Skeletal muscle satellite cell (primary cell): ENCODE data around the gene KLHL25.
A peak's percentile ranks its signal among the peaks of the same experiment; 100 is the strongest.

Experiments used
- H3K27me3 ChIP-seq: 2 replicates; pipeline ENCODE4 v1.7.0; 2013; ENCODE audit warnings: low read length; ENCODE audit not compliant: control insufficient read depth, insufficient read depth
- H3K36me3 ChIP-seq: 2 replicates; pipeline ENCODE4 v1.7.0; 2013; ENCODE audit warnings: mild to moderate bottlenecking, control low read depth, low read length; ENCODE audit not compliant: insufficient read depth
- H3K4me1 ChIP-seq: 2 replicates; pipeline ENCODE4 v1.7.0; 2013; ENCODE audit warnings: low read length; ENCODE audit not compliant: control insufficient read depth, insufficient read depth
- H3K4me2 ChIP-seq: 2 replicates; pipeline ENCODE4 v1.7.0; 2013; ENCODE audit warnings: mild to moderate bottlenecking, low read length
- H3K4me3 ChIP-seq: 2 replicates; pipeline ENCODE4 v1.7.0; 2013; ENCODE audit warnings: low read length
- H3K9ac ChIP-seq: 2 replicates; pipeline ENCODE4 v1.7.0; 2013; ENCODE audit warnings: mild to moderate bottlenecking, low read depth, low read length, moderate library complexity
- H3K9me3 ChIP-seq: replicated peaks from 2 replicates; pipeline ENCODE4 v1.7.0; 2013; ENCODE audit warnings: mild to moderate bottlenecking, control low read depth, low read length

The KLHL25 gene

DNA sequence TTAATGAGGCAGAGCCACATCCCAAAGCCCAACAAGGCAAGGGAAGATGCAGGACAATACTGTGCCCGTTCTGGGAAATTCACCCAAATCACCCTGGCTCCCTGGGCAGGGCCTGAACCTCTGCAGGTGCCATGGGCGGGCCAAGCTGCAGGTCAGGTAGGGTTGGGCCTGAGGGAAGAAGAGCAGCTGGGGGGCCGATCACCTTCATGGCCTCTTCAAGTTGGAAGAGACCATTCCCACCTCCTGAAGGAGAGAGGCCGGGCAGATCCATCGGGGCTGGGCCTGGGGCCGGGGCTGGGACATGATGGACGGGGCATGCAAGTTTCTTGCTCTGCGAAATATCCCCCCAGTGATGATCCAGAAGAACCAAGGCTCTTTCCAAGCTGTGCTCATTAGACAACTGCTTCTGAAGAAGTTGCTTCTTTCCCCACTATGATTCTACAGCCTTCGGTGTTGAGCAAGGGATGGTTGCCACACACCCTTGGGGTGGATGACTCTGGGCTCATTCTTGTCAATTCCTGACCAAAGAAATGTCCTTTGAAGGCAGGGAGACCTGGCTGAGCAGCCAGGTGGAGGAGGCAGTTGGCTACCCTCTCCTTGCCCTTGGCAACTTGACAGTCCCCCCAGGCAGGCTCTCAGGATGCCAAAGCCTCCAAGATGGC lies 38.2 kb downstream of the KLHL25 start:
- no peaks in the 10 kb centered on the region for H3K9me3 ChIP-seq
- H3K4me1 ChIP-seq = no peaks in the 10 kb centered on the region

DNA sequence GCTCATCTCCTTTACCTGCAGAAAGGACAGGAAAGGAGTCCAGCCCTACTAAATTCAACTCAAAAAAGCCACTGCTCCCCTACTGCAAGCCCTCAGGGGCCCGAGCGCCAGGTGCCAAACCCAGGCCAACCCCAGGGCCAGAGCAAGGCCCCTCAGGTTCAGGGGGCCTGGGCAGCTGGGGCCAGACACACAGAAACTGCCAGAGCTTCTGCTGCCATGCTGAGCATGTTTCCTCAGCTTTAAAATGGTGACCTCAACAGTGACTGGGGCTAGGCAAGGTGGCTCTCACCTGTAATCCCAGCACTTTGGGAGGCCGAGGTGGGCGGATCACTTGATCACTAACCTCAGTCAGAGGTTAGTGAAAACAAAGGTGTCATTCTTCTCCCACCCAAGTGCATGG lies 38.8 kb downstream of the KLHL25 start:
- Histone ChIP-seq H3K9ac (no peak overlapping the region), H3K4me1 (no peaks in the 10 kb centered on the region), H3K36me3 (peaks cover 5% of the 10 kb centered on the region), H3K4me2 (no peak overlapping the region), H3K9me3 (no peaks in the 10 kb centered on the region), H3K4me3 (no peak overlapping the region), H3K27me3 (no peaks in the 10 kb centered on the region)

More for the DNA sequence above, 38.2 kb downstream of the KLHL25 start:
- Histone ChIP-seq H3K4me2 (no peak overlapping the region), H3K9ac (no peak overlapping the region), H3K27me3 (no peaks in the 10 kb centered on the region), H3K4me3 (no peak overlapping the region), H3K36me3 (peaks cover 5% of the 10 kb centered on the region)

DNA sequence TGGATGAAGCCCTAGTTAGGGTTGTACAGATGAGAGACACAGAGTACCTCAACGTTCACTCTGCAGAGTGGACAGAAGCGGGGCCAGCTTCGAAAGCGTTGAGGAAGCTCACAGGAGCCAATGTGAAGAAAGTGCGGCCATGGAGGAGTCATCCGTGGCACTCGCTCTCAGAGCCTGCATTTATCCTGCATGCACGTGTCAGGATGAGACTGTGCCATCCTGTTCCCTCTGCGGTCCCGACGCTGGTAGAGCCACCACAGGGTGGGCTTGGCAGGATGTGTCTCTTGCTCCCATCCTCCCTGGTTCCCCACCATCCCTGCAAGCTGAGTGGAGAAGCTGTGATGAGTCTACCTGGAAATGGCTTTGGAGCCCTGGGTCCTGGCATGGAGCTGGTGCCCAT lies 39.3 kb downstream of the KLHL25 start:
- peaks cover 3% of the 10 kb centered on the region for H3K4me1 ChIP-seq

DNA sequence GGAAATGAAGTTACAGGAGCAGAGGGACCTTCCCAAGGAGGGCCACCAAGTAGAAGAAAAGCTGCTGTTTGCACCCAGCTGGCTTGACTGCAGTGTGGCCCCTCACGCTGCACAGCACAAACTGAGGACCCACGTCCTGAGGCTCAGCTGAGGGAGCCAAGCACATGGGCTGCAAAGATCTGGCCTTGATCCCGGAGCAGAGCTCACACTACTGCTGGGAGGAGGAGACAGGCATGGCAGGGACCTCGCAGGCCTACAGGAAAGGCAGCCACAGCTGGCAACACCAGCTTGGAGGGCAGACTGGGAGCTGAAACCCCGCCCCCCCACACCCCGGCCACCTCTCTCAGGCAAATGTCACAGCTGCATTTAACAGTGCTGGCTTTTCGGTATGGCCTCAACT lies 39.7 kb downstream of the KLHL25 start:
- Histone ChIP-seq H3K4me1 (peaks cover 6% of the 10 kb centered on the region), H3K4me3 (no peak overlapping the region), H3K4me2 (no peak overlapping the region), H3K9me3 (no peaks in the 10 kb centered on the region), H3K36me3 (peaks cover 5% of the 10 kb centered on the region), H3K27me3 (no peaks in the 10 kb centered on the region), H3K9ac (no peak overlapping the region)

More for the DNA sequence above, 39.3 kb downstream of the KLHL25 start:
- no peaks in the 10 kb centered on the region for H3K9me3 ChIP-seq
- no peak overlapping the region for H3K9ac ChIP-seq
- no peak overlapping the region for H3K4me3 ChIP-seq
- H3K36me3 ChIP-seq = peaks cover 5% of the 10 kb centered on the region
- H3K4me2 ChIP-seq = no peak overlapping the region
- no peaks in the 10 kb centered on the region for H3K27me3 ChIP-seq

DNA sequence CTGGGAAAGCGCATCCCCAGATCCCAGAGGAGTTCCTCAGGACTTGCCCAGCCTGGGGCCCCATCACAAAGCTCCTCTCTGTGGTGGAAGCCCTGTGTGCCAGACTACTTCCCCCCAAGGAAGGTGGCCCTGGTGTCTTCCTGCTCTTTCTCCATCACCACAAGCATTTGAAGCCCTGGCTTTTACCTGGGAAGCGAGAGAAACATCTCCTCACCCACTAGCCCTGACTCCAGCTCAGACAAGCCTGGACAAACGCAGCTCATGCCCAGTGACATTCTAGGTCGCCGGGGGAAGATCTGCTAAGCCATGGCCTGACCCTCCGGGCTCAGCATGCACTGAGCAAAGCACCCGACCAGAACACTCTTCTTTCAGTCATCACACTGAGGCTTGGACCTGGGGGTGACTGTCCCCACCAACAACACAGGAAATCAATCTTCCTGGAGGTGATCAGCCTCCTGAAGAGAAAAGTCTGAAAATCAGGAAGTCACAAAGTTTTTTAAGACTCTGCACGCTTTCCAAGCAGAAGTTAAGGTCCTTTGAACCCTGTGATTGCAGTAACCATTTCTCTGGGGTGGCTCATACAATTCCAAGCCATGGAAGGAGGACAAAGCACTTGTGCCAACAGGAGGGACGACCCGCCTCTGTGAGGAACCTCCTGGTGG lies 40.8 kb downstream of the KLHL25 start:
- H3K4me1 ChIP-seq = peaks cover 16% of the 10 kb centered on the region
- no peak overlapping the region for H3K9ac ChIP-seq
- peaks cover 5% of the 10 kb centered on the region for H3K36me3 ChIP-seq
- no peaks in the 10 kb centered on the region for H3K9me3 ChIP-seq
- H3K4me3 ChIP-seq = no peak overlapping the region
- H3K4me2 ChIP-seq = no peak overlapping the region
- H3K27me3 ChIP-seq = no peaks in the 10 kb centered on the region

DNA sequence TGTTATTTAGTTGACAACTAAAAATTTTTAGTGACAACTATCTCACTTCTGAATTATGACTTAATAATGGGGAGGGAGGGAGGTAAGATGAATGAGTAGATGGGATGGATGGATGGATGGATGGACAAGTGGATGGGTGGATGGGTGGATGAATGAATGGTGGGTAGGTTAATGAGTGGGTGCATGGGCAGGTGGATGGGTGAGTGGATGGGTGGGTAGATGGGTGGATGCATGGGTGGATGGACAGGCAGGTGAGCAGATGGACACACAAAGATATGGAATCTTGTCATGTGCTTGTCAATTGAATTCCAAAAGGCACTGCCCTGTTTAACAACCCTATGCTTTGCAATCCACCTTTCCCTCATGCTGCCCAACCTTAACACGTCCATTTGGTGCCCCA lies 41.5 kb downstream of the KLHL25 start:
- H3K4me3 ChIP-seq = no peak overlapping the region
- H3K9me3 ChIP-seq = no peaks in the 10 kb centered on the region
- H3K4me2 ChIP-seq = no peak overlapping the region
- peaks cover 16% of the 10 kb centered on the region for H3K4me1 ChIP-seq
- peaks cover 4% of the 10 kb centered on the region for H3K36me3 ChIP-seq
- no peak overlapping the region for H3K9ac ChIP-seq
- H3K27me3 ChIP-seq = no peaks in the 10 kb centered on the region

DNA sequence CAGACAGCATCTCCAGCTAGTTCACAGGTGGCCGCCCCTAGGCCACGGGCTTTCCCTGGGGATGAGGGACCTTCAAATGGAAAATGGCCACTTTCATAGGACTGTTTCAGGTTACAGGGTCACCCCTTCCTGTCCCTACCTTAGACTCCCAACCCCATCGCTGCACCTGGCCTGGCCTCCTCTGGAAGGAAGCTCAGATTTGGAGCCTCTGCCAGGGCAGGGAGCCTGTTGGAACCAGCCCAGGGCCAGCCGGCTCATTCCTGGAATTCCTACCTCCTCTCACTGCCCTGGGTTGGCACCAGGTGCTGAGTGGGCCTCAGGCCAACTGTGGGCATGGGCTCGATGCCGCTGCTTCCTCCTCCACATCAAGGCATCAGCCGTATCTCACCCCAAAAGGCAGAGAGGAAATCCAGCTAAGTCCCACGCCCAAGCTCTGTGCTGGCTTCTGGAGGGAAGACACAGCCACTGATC lies 42.2 kb downstream of the KLHL25 start:
- no peak overlapping the region for H3K9ac ChIP-seq
- peaks cover 16% of the 10 kb centered on the region for H3K4me1 ChIP-seq
- peaks cover 10% of the 10 kb centered on the region for H3K36me3 ChIP-seq
- H3K9me3 ChIP-seq = no peaks in the 10 kb centered on the region
- H3K4me2 ChIP-seq = no peak overlapping the region
- H3K4me3 ChIP-seq = no peak overlapping the region
- no peaks in the 10 kb centered on the region for H3K27me3 ChIP-seq

DNA sequence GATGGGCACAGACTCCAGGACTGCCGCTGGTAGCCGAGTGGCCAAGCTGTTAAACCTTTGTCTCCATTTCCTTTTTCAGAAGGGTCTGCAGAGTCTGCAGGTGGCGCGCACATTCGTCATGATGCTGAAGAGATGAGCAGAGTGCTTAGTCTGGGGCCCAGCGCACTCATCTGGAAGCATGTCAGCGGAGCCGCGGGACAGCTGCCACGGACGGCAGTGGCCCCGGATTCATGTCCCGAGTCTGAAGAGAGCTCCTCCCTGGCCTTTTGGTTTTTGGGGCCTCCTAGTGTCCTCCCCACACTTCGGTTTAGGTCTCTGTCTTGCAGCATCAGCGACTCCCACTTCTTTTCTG lies 42.6 kb downstream of the KLHL25 start:
- Histone ChIP-seq H3K9ac (no peak overlapping the region), H3K9me3 (no peaks in the 10 kb centered on the region), H3K4me3 (no peak overlapping the region), H3K4me2 (no peak overlapping the region), H3K27me3 (no peaks in the 10 kb centered on the region), H3K4me1 (peaks cover 16% of the 10 kb centered on the region), H3K36me3 (peaks cover 14% of the 10 kb centered on the region)

DNA sequence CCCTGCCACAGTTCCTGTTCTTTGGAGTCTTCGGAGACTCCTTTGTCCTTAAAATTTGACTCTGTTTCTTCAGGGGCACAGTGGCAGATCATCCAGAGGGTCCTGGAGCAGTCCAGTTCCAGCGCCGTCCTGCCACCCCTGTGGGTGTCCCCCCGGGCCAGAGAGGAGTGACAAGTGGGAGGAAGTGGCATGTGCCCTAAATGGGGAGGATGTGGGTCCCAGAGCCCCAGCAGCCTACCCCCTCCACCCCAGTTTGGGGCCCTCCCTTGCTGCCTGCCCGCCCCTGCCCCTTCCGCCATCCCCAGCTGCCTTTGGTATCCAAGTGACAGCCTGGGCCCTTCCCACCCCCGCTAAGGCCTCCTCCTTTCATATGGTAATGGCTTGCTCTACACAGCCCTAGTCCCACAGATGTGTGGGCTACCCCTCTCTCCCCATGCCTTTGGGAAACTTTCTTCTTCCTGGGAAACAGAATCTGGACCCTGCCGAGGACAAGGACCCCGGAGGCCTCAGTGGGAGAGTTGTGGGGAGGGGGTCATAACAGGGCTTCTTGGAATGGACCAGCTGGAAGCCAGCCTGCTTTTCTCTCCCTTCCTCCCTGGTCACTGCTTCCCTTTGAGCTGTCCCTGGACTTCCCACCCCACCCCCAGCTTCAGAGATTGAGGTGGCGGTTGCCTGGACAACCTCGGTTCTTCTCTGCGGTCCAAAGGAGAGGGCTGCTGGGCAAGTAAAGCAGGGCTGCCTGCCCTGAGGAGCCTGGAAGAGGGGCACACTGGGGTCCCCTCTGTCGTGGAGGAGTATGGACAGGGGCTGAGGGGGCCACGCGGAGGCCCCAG lies 43.2 kb downstream of the KLHL25 start:
- Histone ChIP-seq H3K4me2 (no peak overlapping the region), H3K27me3 (no peaks in the 10 kb centered on the region), H3K9ac (no peak overlapping the region), H3K4me1 (peaks cover 16% of the 10 kb centered on the region), H3K4me3 (no peak overlapping the region), H3K36me3 (peaks cover 20% of the 10 kb centered on the region), H3K9me3 (no peaks in the 10 kb centered on the region)

DNA sequence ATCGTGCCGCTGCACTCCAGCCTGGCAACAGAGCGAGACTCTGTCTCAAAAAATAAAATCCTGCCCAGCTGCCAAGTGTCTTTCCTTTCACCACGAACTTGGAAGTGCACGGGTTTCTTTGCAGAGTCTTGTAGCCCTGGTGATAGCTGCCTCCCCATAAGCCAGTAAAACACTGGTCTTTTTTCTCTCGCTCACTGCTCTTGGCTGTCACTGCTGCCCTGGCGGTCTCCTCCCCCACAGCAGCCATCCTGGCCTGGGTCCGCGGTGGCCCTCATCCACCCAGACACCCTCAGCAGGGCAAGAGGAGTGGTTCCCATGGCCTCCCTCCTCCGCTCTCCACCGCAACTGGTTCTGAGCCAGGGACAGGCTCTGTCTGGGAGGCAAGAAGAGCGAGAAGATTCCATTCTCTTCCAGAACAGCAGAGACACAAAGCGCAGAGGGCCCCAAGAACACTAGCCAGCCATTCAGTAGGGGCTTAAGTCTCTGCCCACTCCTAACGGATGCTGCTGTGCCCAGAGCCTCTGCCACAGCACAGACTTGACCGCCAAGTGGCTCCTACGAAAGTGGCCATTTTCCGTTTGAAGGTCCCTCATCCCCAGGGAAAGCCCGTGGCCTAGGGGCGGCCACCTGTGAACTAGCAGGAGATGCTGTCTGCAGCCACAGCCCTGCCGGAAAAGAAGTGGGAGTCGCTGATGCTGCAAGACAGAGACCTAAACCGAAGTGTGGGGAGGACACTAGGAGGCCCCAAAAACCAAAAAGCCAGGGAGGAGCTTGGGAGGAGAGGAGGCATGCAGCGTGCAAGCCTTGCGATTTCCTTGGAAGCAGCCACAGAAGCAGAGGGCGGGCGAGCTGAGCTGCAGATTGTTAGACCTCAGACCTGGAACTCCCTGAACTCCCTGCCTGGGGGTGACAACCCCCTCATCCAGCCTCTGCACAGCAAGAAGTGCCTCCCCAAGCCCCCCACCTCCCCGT lies 44.1 kb downstream of the KLHL25 start:
- H3K4me3 ChIP-seq = no peak overlapping the region
- H3K27me3 ChIP-seq = no peaks in the 10 kb centered on the region
- peak overlapping the region; percentile 0 for H3K9ac ChIP-seq
- H3K4me2 ChIP-seq = peak overlapping the region; percentile 28
- H3K4me1 ChIP-seq = peaks cover 16% of the 10 kb centered on the region
- peaks cover 28% of the 10 kb centered on the region for H3K36me3 ChIP-seq
- no peaks in the 10 kb centered on the region for H3K9me3 ChIP-seq
